K562 (cell line): Measurements from ENCODE around the gene AURKB. TPM values are rescaled to one million over a fixed set of nuclear protein-coding genes. Genes with fewer than 3 reads are reported as not detected.

ENCODE experiments used
- ARID2 ChIP-seq: fragments of 450-650 bp; IDR thresholded peaks from 2 replicates; pipeline ENCODE4 v1.6.1; 2017; ENCODE audit warnings: antibody characterized with exemption, mild to moderate bottlenecking
- GTF2E2 ChIP-seq: fragments of 200-800 bp; sonication (Bioruptor generic); IDR thresholded peaks from 2 replicates; pipeline ENCODE4 v1.6.1; 2016; ENCODE audit warnings: missing genetic modification characterization, missing compliant biosample characterization
- HNRNPLL ChIP-seq: fragments of 200-400 bp; formaldehyde crosslinking; IDR thresholded peaks from 2 replicates; pipeline ENCODE4 v1.6.1; 2017; ENCODE audit warnings: low read length, low read depth, mild to moderate bottlenecking; ENCODE audit not compliant: poor library complexity, severe bottlenecking
- NFE2 ChIP-seq: IDR thresholded peaks from 2 replicates; pipeline ENCODE4 v1.6.1; 2014; ENCODE audit warnings: antibody characterized with exemption, low read depth
- NR3C1 ChIP-seq: sonication (generic); formaldehyde crosslinking; IDR thresholded peaks from 2 replicates; pipeline ENCODE4 v1.8.1; 2022; ENCODE audit warnings: missing genetic modification reagents
- RNF2 ChIP-seq: sonication (generic); IDR thresholded peaks from 2 replicates; pipeline ENCODE4 v1.6.1; 2016
- SAP30 ChIP-seq: fragments of 200-600 bp; sonication (generic); IDR thresholded peaks from 2 replicates; pipeline ENCODE4 v1.6.1; 2012; ENCODE audit warnings: borderline replicate concordance, low read depth, mild to moderate bottlenecking, moderate library complexity, low read length, control low read depth, inconsistent platforms; ENCODE audit not compliant: insufficient read depth, poor library complexity, severe bottlenecking
- SMAD3 ChIP-seq: fragments of 450-650 bp; formaldehyde crosslinking; conservative IDR thresholded peaks from 2 replicates; pipeline ENCODE4 v1.4.0; 2020; ENCODE audit warnings: mild to moderate bottlenecking
- SMARCA5 ChIP-seq: fragments of 450-650 bp; IDR thresholded peaks from 2 replicates; pipeline ENCODE4 v1.6.1; 2016
- TEAD4 ChIP-seq, 2 experiments: sonication (generic) in 1 of 2; formaldehyde crosslinking in 1 of 2; IDR thresholded peaks; 2 replicates each; pipeline versions ENCODE4 v1.6.1 to v1.8.0; 2012 to 2022; ENCODE audit warnings: borderline replicate concordance in 1 of 2, inconsistent platforms in 1 of 2, low read length in 1 of 2, mild to moderate bottlenecking in 1 of 2, missing genetic modification reagents in 1 of 2
- ZNF124 ChIP-seq: sonication (generic); formaldehyde crosslinking; IDR thresholded peaks from 2 replicates; pipeline ENCODE4 v1.8.1; 2022; ENCODE audit warnings: missing genetic modification reagents
- polyA plus RNA-seq, 8 experiments: library from polyadenylated mRNA; depleted of rRNA in 4 of 8; stranded (reverse) in 5 of 8; unstranded in 3 of 8; fragments of >200 nt; fragmentation: Nextera tagmentation in 2 of 8; fragmentation: Illumina TruSeq in 1 of 8; extraction: Ambion mirVana in 2 of 8; extraction: Trizol in 1 of 8; gene quantifications; 2 replicates each; pipeline versions ENCODE4 v1.2.1 to v1.2.3, GENCODE V29; 2011 to 2014; ENCODE audit warnings: inconsistent platforms in 1 of 8, missing spikeins in 1 of 8
- total RNA-seq, 7 experiments: library from RNA; depleted of rRNA in 6 of 7; stranded (reverse); fragments of >200 nt in 6 of 7; fragmentation: Illumina TruSeq in 2 of 7; extraction: Trizol in 2 of 7; gene quantifications; 2 replicates each; pipeline versions ENCODE4 v1.2.1 to v1.2.3, GENCODE V29; 2011 to 2021; ENCODE audit warnings: low replicate concordance in 1 of 7
- TF ChIP-seq, protein P1 (sequence below): sonication (generic); formaldehyde crosslinking; IDR thresholded peaks from 2 replicates; pipeline ENCODE4 v1.9.0; 2022; ENCODE audit warnings: mild to moderate bottlenecking, missing genetic modification reagents
- TF ChIP-seq, protein P2 (sequence below): sonication (generic); formaldehyde crosslinking; IDR thresholded peaks from 2 replicates; pipeline ENCODE4 v1.8.0; 2022; ENCODE audit warnings: mild to moderate bottlenecking, missing genetic modification reagents
- TF ChIP-seq, protein P3 (sequence below): fragments of 150-350 bp; conservative IDR thresholded peaks from 2 replicates; pipeline ENCODE4 v1.6.1; 2014; ENCODE audit warnings: low read length
- TF ChIP-seq, protein P4 (sequence below): fragments of 250-450 bp; sonication (Bioruptor Pico); IDR thresholded peaks from 2 replicates; pipeline ENCODE4 v1.5.0; 2021
- TF ChIP-seq, protein P5 (sequence below): fragments of 250-450 bp; sonication (Bioruptor Pico); IDR thresholded peaks from 2 replicates; pipeline ENCODE4 v1.8.0; 2022; ENCODE audit warnings: moderate library complexity, mild to moderate bottlenecking, inconsistent platforms
- TF ChIP-seq, protein P6 (sequence below): fragments of 250-450 bp; sonication (Bioruptor Pico); IDR thresholded peaks from 2 replicates; pipeline ENCODE4 v1.8.0; 2021; ENCODE audit warnings: moderate library complexity, mild to moderate bottlenecking, inconsistent platforms

The AURKB gene
- total and polyA plus RNA-seq, 9 of the 15 experiments (the other 6 are each of a cell fraction or from before 2014, with no cell fraction given), result 27.2 to 114 (median 74.8) TPM

DNA sequence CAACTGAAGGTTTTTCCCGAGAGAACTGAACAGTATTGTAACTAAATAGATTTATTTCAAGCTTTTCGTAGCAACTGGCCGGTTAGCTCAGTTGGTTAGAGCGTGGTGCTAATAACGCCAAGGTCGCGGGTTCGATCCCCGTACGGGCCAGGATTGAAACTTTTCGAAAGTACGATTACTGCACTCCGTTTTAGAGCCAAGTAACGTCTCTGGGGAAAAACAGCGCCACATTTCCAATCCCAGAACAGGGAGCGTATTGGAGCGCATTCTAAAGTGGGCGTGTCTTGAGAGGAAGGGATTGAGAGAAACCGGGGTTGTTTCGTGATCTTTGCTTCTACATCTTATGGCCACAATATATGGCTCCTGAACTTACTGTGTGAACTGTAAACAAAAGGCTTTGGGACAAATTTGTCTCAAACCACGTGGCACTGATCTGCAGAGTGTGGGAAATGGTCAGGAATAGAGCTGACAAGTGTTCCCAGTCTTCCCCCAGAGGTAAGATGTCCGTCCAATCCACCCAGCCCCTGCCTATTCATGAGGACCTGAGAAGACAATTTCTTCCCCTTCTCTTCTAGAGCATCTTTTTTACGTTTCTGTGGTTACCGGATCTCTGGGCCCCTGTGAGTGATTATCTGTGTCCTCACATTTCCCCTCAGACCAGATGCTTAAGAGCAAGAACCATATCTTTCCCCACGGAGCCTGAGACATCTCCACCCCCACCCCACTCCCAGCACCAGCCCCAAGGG lies 22.7 kb downstream of the AURKB start (continued):
- TF ChIP-seq, protein P1, sequence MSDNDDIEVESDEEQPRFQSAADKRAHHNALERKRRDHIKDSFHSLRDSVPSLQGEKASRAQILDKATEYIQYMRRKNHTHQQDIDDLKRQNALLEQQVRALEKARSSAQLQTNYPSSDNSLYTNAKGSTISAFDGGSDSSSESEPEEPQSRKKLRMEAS (CRISPR knock-in tag), result peak; percentile 57
- TF ChIP-seq, protein P2, sequence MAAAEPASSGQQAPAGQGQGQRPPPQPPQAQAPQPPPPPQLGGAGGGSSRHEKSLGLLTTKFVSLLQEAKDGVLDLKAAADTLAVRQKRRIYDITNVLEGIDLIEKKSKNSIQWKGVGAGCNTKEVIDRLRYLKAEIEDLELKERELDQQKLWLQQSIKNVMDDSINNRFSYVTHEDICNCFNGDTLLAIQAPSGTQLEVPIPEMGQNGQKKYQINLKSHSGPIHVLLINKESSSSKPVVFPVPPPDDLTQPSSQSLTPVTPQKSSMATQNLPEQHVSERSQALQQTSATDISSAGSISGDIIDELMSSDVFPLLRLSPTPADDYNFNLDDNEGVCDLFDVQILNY (CRISPR knock-in tag), result no peak
- TF ChIP-seq NR3C1 (no peak), SMAD3 (0 out of 2 replicates have a peak, but pooled peaks have one; percentile 32), RNF2 (peak; percentile 55; the same call in 1 of the 2 replicates), ZNF124 (no peak), GTF2E2 (tag) (no peak), SAP30 (peak; percentile 34), SMARCA5 (no peak), NFE2 (no peak), HNRNPLL (peak; percentile 90), TEAD4 (IDR thresholded peaks at IDR 0.05; ENCODE audit: low read length) (peak; percentile 59), TEAD4 (CRISPR knock-in tag; IDR thresholded peaks at IDR 0.05; ENCODE audit: borderline replicate concordance) (no peak), ARID2 (no peak)
- TF ChIP-seq, protein P3, sequence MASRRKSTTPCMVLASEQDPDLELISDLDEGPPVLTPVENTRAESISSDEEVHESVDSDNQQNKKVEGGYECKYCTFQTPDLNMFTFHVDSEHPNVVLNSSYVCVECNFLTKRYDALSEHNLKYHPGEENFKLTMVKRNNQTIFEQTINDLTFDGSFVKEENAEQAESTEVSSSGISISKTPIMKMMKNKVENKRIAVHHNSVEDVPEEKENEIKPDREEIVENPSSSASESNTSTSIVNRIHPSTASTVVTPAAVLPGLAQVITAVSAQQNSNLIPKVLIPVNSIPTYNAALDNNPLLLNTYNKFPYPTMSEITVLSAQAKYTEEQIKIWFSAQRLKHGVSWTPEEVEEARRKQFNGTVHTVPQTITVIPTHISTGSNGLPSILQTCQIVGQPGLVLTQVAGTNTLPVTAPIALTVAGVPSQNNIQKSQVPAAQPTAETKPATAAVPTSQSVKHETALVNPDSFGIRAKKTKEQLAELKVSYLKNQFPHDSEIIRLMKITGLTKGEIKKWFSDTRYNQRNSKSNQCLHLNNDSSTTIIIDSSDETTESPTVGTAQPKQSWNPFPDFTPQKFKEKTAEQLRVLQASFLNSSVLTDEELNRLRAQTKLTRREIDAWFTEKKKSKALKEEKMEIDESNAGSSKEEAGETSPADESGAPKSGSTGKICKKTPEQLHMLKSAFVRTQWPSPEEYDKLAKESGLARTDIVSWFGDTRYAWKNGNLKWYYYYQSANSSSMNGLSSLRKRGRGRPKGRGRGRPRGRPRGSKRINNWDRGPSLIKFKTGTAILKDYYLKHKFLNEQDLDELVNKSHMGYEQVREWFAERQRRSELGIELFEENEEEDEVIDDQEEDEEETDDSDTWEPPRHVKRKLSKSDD, result no peak
- TF ChIP-seq, protein P4, sequence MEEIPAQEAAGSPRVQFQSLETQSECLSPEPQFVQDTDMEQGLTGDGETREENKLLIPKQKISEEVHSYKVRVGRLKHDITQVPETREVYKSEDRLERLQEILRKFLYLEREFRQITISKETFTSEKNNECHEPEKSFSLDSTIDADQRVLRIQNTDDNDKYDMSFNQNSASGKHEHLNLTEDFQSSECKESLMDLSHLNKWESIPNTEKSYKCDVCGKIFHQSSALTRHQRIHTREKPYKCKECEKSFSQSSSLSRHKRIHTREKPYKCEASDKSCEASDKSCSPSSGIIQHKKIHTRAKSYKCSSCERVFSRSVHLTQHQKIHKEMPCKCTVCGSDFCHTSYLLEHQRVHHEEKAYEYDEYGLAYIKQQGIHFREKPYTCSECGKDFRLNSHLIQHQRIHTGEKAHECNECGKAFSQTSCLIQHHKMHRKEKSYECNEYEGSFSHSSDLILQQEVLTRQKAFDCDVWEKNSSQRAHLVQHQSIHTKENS (CRISPR knock-in tag), result no peak
- TF ChIP-seq, protein P5, sequence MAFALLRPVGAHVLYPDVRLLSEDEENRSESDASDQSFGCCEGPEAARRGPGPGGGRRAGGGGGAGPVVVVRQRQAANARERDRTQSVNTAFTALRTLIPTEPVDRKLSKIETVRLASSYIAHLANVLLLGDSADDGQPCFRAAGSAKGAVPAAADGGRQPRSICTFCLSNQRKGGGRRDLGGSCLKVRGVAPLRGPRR (CRISPR knock-in tag), result no peak
- TF ChIP-seq, protein P6, sequence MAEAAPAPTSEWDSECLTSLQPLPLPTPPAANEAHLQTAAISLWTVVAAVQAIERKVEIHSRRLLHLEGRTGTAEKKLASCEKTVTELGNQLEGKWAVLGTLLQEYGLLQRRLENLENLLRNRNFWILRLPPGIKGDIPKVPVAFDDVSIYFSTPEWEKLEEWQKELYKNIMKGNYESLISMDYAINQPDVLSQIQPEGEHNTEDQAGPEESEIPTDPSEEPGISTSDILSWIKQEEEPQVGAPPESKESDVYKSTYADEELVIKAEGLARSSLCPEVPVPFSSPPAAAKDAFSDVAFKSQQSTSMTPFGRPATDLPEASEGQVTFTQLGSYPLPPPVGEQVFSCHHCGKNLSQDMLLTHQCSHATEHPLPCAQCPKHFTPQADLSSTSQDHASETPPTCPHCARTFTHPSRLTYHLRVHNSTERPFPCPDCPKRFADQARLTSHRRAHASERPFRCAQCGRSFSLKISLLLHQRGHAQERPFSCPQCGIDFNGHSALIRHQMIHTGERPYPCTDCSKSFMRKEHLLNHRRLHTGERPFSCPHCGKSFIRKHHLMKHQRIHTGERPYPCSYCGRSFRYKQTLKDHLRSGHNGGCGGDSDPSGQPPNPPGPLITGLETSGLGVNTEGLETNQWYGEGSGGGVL (CRISPR knock-in tag), result no peak
